ENCODE measurements around the gene ADSS1. TPM values are rescaled to one million over a fixed set of nuclear protein-coding genes. Genes with fewer than 3 reads are reported as not detected.

ADSS1 gene
- total RNA-seq, 4 donors from 2014 or later: 2.8 to 12.4 (median 9.0) TPM

GRCh38 chr14:104692939-104693315, 31.1 kb upstream of the ADSS1 start:
- 69% methylated on average over 4 of the region's 5 CpGs for WGBS
- no peak overlapping the region for H3K27ac ChIP-seq
- no peaks in the 10 kb centered on the region for H3K36me3 ChIP-seq
- no peaks in the 10 kb centered on the region for H3K27me3 ChIP-seq
- peaks cover 96% of the 10 kb centered on the region for H3K4me1 ChIP-seq
- H3K4me3 ChIP-seq: no peak overlapping the region
- TF ChIP-seq POLR2A (IDR thresholded peaks at IDR 0.05) (no peak), POLR2AphosphoS5 (IDR thresholded peaks at IDR 0.05) (no peak), CTCF (IDR thresholded peaks at IDR 0.05) (no peak), EP300 (IDR thresholded peaks at IDR 0.05) (no peak)
- H3K9me3 ChIP-seq: no peaks in the 10 kb centered on the region
- no peak for DNase-seq (ENCODE audit: low spot score in 2 of 2)

DNA sequence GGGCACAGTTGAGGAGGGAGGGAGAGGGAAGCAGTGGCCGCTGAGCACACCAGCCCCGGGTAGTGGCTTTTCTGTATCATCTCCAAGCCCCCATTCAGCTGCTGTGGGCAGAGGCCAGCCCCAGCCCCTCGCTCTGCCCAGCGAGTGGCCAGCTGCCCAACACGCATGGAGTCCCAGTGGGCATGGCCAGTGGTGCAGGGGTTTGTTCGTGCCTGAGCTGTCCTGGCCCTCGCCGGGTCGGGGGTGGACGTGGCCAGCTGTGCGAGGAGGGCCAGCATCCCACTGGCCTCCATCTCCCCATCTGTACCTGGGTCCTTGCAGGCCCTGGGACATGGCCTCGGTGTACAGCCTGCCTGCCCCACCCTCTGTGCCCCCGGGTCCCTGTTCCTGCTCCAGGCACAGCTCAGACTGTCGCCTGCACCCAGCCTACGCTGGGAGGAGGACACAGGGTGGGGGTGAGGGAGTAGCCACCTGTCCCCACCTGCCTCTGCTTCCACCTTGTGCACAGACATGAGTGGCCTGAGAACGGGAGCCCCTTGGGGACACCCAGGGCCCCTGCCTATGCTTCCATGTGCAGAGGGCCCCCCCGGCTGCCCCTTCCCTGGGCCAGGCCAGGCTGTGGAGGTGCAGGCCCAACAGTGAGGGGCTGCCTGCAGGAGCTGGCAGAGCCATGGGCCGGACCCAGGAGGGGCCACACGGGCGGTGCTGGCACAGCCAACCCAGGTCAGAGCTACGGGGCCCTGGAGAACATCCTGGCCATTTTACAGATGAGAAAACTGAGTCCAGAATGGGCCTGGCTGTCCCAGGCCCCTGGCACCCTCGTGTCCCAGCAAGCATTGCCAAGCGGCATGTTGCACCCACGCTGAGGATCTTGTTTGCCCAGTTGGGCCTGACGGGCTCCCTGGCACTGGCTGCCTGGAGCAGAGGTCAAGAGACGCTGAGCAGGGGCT, 30.3 kb upstream of the ADSS1 start:
- 75% methylated on average over 8 of the region's 26 CpGs for WGBS
- Histone ChIP-seq H3K9me3 (no peaks in the 10 kb centered on the region), H3K27ac (peak overlapping the region; percentile 34), H3K4me3 (no peak overlapping the region), H3K4me1 (peaks cover 96% of the 10 kb centered on the region), H3K27me3 (no peaks in the 10 kb centered on the region), H3K36me3 (no peaks in the 10 kb centered on the region)
- DNase-seq (ENCODE audit: low spot score in 2 of 2): no peak
- TF ChIP-seq CTCF (IDR thresholded peaks at IDR 0.05) (no peak), EP300 (IDR thresholded peaks at IDR 0.05) (no peak), POLR2A (IDR thresholded peaks at IDR 0.05) (no peak), POLR2AphosphoS5 (IDR thresholded peaks at IDR 0.05) (no peak)

- TF ChIP-seq POLR2AphosphoS5 (IDR thresholded peaks at IDR 0.05): no peak
- no peak for TF ChIP-seq EP300 (IDR thresholded peaks at IDR 0.05)
- TF ChIP-seq POLR2A (IDR thresholded peaks at IDR 0.05): no peak
- no peak for TF ChIP-seq CTCF (IDR thresholded peaks at IDR 0.05)
- H3K4me3 ChIP-seq: no peak overlapping the region
- H3K36me3 ChIP-seq: no peaks in the 10 kb centered on the region
- peak overlapping the region; percentile 34 for H3K27ac ChIP-seq
- H3K9me3 ChIP-seq: no peaks in the 10 kb centered on the region
- DNase-seq (ENCODE audit: low spot score in 2 of 2): no peak
- WGBS: 29% methylated on average over 1 of the region's 15 CpGs
- no peaks in the 10 kb centered on the region for H3K27me3 ChIP-seq
- peaks cover 98% of the 10 kb centered on the region for H3K4me1 ChIP-seq
Observed at GRCh38 chr14:104694475-104694950, 29.5 kb upstream of the ADSS1 start.

DNA sequence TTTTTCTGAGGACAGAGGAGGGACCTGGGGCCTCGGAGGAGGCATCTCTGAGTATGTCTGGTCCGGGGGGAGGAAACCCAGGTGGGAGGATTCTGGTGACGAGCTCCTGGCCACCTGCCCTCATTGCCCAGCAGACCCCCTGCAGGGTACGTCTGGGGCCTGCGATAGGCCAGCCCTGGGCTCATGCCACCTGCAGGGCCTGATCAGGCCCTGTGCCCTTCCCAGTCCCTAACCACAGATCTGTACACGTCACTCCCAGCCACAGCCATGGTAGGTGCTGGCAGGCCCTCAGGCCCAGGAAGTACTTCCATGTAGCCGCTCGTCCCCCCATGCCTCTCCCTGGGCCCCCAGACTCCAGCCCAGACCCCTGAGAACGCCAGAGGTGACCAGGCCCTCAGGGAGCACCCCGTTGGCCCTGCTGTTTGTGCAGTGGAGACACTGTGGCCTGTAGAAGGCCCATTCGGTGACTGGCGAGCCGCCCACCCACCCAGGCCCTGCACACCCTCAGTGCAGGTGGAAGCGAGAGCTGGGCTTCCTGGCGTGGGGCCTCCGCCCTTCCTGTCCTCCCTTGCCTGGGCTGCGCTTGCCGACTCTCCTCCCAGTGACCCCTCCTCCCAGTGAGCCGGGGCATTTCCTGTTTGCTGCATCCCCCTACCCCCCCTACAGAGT, 28.9 kb upstream of the ADSS1 start:
- Histone ChIP-seq H3K4me1 (peaks cover 96% of the 10 kb centered on the region), H3K9me3 (no peaks in the 10 kb centered on the region), H3K36me3 (no peaks in the 10 kb centered on the region), H3K27me3 (no peaks in the 10 kb centered on the region), H3K4me3 (no peak overlapping the region), H3K27ac (peak overlapping the region; percentile 34)
- TF ChIP-seq POLR2AphosphoS5 (IDR thresholded peaks at IDR 0.05): no peak
- no peak for TF ChIP-seq CTCF (IDR thresholded peaks at IDR 0.05)
- TF ChIP-seq EP300 (IDR thresholded peaks at IDR 0.05): no peak
- no peak for TF ChIP-seq POLR2A (IDR thresholded peaks at IDR 0.05)
- no peak for DNase-seq (ENCODE audit: low spot score in 2 of 2)
- 33% methylated on average over 7 of the region's 19 CpGs for WGBS

- no peaks in the 10 kb centered on the region for H3K36me3 ChIP-seq
- H3K4me1 ChIP-seq: peaks cover 96% of the 10 kb centered on the region
- H3K4me3 ChIP-seq: no peak overlapping the region
- 61% methylated on average over 6 of the region's 6 CpGs for WGBS
- H3K9me3 ChIP-seq: no peaks in the 10 kb centered on the region
- TF ChIP-seq CTCF (IDR thresholded peaks at IDR 0.05): no peak
- TF ChIP-seq POLR2A (IDR thresholded peaks at IDR 0.05): no peak
- TF ChIP-seq POLR2AphosphoS5 (IDR thresholded peaks at IDR 0.05): no peak
- no peak for TF ChIP-seq EP300 (IDR thresholded peaks at IDR 0.05)
- no peak overlapping the region for H3K27ac ChIP-seq
- H3K27me3 ChIP-seq: no peaks in the 10 kb centered on the region
- DNase-seq (ENCODE audit: low spot score in 2 of 2): no peak
Observed at GRCh38 chr14:104695660-104696000, 28.4 kb upstream of the ADSS1 start.

Data from suprapubic skin (tissue), 4 donors.